ENCODE results near the gene FOXF2.

FOXF2 gene

DNA sequence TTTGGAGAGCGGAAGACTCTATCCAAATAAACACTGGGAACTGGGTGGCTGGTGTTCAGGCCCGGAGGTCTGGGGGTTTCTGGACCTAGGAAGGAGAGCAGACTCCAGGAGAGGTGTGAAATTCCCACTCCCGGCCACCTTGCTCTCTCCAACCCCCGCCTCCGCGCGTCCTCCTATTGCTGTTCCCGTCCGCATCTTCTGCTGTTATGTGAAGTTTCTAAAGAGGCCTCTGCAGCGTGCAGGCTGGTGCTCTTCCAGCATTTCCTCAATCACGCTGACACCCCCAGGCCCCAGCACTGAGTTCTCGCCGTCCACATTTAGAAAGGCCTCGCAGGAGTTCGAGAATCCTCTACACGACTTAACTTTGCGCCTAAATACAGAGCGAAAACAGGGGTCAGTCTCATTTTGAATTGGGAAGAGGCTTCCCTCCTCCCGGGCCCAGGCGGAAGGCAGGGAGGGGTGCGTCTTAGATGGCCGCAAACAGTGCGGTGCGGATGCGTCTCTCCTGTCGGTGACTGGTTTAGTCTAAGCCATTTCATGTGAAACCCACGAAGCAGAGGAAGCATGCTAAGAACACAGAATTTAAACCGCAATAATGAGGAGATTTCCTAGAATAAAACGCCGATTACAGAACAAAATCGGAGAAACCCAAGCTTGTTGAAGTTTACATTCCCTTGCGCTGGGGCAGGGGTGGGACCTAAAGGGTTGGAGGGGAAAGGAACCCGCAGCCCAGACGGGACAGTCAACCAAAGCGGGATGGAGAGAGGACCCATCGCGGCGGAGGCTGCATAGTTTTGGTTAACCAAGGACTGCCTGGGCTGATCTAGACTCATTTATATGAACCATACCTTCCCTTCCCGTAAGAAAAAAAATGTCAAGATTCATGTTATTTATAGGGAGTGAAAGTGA is 4.0 kb upstream of the FOXF2 start:
- TF ChIP-seq, protein P1, sequence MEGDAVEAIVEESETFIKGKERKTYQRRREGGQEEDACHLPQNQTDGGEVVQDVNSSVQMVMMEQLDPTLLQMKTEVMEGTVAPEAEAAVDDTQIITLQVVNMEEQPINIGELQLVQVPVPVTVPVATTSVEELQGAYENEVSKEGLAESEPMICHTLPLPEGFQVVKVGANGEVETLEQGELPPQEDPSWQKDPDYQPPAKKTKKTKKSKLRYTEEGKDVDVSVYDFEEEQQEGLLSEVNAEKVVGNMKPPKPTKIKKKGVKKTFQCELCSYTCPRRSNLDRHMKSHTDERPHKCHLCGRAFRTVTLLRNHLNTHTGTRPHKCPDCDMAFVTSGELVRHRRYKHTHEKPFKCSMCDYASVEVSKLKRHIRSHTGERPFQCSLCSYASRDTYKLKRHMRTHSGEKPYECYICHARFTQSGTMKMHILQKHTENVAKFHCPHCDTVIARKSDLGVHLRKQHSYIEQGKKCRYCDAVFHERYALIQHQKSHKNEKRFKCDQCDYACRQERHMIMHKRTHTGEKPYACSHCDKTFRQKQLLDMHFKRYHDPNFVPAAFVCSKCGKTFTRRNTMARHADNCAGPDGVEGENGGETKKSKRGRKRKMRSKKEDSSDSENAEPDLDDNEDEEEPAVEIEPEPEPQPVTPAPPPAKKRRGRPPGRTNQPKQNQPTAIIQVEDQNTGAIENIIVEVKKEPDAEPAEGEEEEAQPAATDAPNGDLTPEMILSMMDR (IDR thresholded peaks at IDR 0.05; ENCODE audit: low read depth, low read length): no peak
- no peak for DNase-seq (ENCODE audit: extremely low read depth, low read depth)

GRCh38 chr6:1386038-1386709 is 3.2 kb upstream of the FOXF2 start:
- DNase-seq (ENCODE audit: extremely low read depth, low read depth): no peak
- TF ChIP-seq, protein P1 (IDR thresholded peaks at IDR 0.05; ENCODE audit: low read depth, low read length): no peak

DNA sequence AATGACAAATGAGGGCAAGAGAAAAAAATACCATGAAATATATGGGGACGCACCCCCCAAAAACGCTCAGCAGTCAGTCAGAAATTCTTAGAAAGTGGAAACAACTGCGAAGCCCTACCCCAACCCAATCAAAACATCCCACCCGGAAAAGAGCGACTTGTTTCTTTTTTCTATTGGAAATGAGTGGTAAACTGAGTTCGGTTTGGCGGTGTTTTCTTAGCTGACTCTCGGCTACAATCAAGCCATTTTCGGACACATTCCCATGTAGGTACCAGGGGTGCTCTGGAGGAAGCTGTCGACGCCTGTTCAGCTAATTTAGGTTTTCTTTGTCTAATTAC is 1.9 kb upstream of the FOXF2 start:
- no peak for DNase-seq (ENCODE audit: extremely low read depth, low read depth)
- TF ChIP-seq, protein P1 (IDR thresholded peaks at IDR 0.05; ENCODE audit: low read depth, low read length): no peak

DNA sequence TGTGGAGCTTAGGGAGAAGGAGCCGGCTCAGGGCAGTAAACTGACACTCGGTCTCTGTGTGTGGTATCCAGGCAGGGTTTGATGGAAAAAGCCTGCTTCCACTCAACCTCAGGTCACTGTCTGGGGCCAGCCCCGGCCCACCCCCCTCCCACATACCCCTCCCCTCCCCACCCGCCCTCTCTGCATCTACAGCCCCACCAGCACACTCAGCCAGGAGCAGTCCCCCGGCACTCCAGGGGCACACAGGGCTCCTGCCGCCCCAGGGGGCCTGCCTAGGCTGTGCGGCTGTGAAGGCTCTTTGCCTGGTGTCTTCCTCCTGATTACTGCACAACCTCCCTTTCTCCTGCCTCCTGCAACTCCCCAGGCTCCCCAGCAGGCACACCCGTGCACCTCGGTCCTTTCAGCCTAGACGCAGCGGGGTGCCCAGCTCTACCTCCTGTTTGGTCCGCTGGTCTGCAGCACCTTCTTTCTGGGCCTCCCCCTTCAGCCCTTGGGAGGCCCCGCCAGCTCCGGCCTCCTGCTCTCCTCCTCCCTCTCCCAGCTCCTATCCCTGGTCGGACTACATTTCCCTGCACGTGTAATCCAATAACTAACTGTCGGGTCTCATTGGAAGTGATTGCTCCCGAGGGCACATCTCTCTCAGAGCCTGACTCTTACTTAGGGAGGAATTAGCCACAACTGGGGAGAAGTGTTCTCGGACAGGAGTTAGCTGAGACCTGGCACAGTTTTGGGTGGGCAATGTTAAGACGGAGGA is 1.3 kb upstream of the FOXF2 start:
- TF ChIP-seq, protein P1 (IDR thresholded peaks at IDR 0.05; ENCODE audit: low read depth, low read length): no peak
- DNase-seq (ENCODE audit: extremely low read depth, low read depth): no peak

DNA sequence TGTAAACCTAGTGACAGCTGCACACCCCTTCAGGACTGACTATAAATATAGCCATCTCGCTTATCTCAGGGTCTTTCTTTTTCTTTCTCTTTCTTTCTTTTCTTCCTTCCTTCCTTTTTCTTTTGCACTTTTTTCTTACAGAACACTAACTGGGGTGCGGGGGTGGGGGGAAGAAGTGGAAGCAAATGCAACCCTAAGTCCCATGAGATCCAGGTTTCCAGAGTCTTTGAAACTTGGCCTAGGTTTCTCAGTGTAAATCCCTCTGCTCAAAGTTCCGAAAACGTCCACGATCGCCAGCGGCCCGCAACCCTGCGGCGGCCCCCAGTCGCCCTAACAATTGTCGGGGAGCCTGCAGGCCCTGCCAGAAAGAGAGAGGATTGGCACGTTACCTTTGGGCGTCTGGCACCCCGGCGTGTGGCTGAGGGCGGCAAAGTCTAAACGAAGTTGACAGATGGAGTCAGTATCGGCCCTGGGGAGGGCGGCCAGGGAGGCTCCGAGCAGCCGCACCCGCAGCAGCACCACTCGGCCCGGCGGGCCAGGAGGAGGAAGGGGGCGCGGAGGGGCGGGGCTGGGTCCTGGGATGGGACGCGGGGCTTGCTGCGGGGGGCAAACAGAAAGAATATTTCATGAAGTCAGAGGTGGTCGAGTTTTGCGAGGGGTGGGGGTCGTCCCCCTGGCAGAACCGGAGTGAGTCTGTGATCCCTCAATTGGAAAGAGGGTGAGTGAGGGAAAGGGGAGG is 577 bp upstream of the FOXF2 start:
- TF ChIP-seq, protein P1 (IDR thresholded peaks at IDR 0.05; ENCODE audit: low read depth, low read length): no peak
- no peak for DNase-seq (ENCODE audit: extremely low read depth, low read depth)

DNA sequence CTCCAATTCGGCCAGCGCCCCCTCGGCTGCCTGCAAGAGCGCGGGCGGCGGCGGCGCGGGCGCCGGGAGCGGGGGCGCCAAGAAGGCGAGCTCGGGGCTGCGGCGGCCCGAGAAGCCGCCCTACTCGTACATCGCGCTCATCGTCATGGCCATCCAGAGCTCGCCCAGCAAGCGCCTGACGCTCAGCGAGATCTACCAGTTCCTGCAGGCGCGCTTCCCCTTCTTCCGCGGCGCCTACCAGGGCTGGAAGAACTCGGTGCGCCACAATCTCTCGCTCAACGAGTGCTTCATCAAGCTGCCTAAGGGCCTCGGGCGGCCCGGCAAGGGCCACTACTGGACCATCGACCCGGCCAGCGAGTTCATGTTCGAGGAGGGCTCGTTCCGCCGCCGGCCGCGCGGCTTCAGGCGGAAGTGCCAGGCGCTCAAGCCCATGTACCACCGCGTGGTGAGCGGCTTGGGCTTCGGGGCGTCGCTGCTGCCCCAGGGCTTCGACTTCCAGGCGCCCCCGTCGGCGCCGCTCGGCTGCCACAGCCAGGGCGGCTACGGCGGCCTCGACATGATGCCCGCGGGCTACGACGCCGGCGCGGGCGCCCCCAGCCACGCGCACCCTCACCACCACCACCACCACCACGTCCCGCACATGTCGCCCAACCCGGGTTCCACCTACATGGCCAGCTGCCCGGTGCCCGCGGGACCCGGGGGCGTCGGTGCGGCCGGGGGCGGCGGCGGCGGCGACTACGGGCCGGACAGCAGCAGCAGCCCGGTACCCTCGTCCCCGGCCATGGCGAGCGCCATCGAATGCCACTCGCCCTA is 963 bp downstream of the FOXF2 start:
- DNase-seq (ENCODE audit: extremely low read depth, low read depth): no peak
- TF ChIP-seq, protein P1 (IDR thresholded peaks at IDR 0.05; ENCODE audit: low read depth, low read length): no peak

Measured in AG09319 (cell line).